Stimulated activated CD4-positive, alpha-beta T cell treated with anti-CD3 and anti-CD28 coated beads, Interleukin-15, amount 100 ng/mL, for 48 hours (primary cell): ENCODE results near the gene DCHS2.

Source experiments
- DNase-seq, 2 donors: peaks; one replicate each; pipeline ENCODE4 v3.0.0-alpha.2; 2020; ENCODE audit warnings: low read depth in 2 of 2

DCHS2 gene

GRCh38 chr4:154399259-154399974, 92.2 kb downstream of the DCHS2 start:
- DNase-seq = no peak

- no peak for DNase-seq
Observed at GRCh38 chr4:154390324-154390723, 101.3 kb downstream of the DCHS2 start.

- DNase-seq = no peak
Observed at GRCh38 chr4:154389148-154389547, 102.5 kb downstream of the DCHS2 start.

- no peak for DNase-seq
Observed at GRCh38 chr4:154384012-154384411, 107.6 kb downstream of the DCHS2 start.

- DNase-seq = no peak
Observed at GRCh38 chr4:154376486-154376885, 115.1 kb downstream of the DCHS2 start.

- DNase-seq = no peak
Observed at GRCh38 chr4:154368060-154368459, 123.5 kb downstream of the DCHS2 start.

GRCh38 chr4:154367659-154368058, 123.9 kb downstream of the DCHS2 start:
- DNase-seq = no peak

GRCh38 chr4:154366956-154367355, 124.6 kb downstream of the DCHS2 start:
- no peak for DNase-seq

GRCh38 chr4:154364066-154364845, 127.3 kb downstream of the DCHS2 start:
- no peak for DNase-seq

GRCh38 chr4:154361450-154361849, 130.1 kb downstream of the DCHS2 start:
- no peak for DNase-seq

- no peak for DNase-seq
Observed at GRCh38 chr4:154360491-154360890, 131.1 kb downstream of the DCHS2 start.

GRCh38 chr4:154354883-154355282, 136.7 kb downstream of the DCHS2 start:
- DNase-seq = no peak

GRCh38 chr4:154349829-154350228, 141.8 kb downstream of the DCHS2 start:
- DNase-seq = no peak

- DNase-seq = no peak
Observed at GRCh38 chr4:154348657-154349056, 142.9 kb downstream of the DCHS2 start.

GRCh38 chr4:154345359-154345758, 146.2 kb downstream of the DCHS2 start:
- no peak for DNase-seq

GRCh38 chr4:154344686-154345085, 146.9 kb downstream of the DCHS2 start:
- DNase-seq = no peak

- no peak for DNase-seq
Observed at GRCh38 chr4:154343651-154344050, 147.9 kb downstream of the DCHS2 start.

GRCh38 chr4:154341448-154341847, 150.2 kb downstream of the DCHS2 start:
- no peak for DNase-seq

- no peak for DNase-seq
Observed at GRCh38 chr4:154335588-154335987, 156.0 kb downstream of the DCHS2 start.

GRCh38 chr4:154332681-154333421, 158.7 kb downstream of the DCHS2 start:
- peak; percentile 43 to 53 for DNase-seq

- DNase-seq = no peak
Observed at GRCh38 chr4:154329939-154330338, 161.7 kb downstream of the DCHS2 start.

GRCh38 chr4:154329268-154329868, 162.2 kb downstream of the DCHS2 start:
- no peak for DNase-seq
